ENCODE data around the gene RNASE4. TPM values are rescaled to one million over a fixed set of nuclear protein-coding genes. Genes with fewer than 3 reads are reported as not detected.
A peak's percentile ranks its signal among the peaks of the same experiment; 100 is the strongest.
"Not testable (repeated sequence)": the region's sequence is repeated elsewhere in the genome, so short reads cannot be mapped to it uniquely, and the experiment has no call there.

RNASE4 gene
- total and polyA plus RNA-seq, 10 donors: 0.89 to 19.9 (median 9.1) TPM

- Histone ChIP-seq H3K4me3 (no peak overlapping the region), H3K27ac (peak overlapping the region in 3 of 8 donors; percentile 28 to 75 (median 66)), H3K4me1 (peaks cover 0 to 27% (median 11%) of the 10 kb centered on the region in 6 donors), H3K36me3 (no peaks in the 10 kb centered on the region), H3K27me3 (replicated peaks in 1 of 7) (no peaks in the 10 kb centered on the region), H3K9me3 (no peaks in the 10 kb centered on the region)
- TF ChIP-seq CTCF (IDR thresholded peaks at IDR 0.05 in 8 of 11, conservative IDR thresholded peaks at IDR 0.05 in 3 of 11) (no peak), POLR2AphosphoS5 (IDR thresholded peaks at IDR 0.05) (no peak), POLR2A (IDR thresholded peaks at IDR 0.05) (no peak)
- DNase-seq: no peak
- 53 to 78% (median 75%) methylated on average over 6 of the region's 6 CpGs for WGBS, 5 donors
- intact Hi-C loops (cut with DNase I; ENCODE audit: low total_unique reads): no loop called here
These were observed 49.5 kb downstream of the RNASE4 start for GRCh38 chr14:20733684-20734429.

GRCh38 chr14:20734430-20734806 lies 50.1 kb downstream of the RNASE4 start:
- H3K4me3 ChIP-seq: no peak overlapping the region
- peaks cover 0 to 27% (median 11%) of the 10 kb centered on the region in 6 donors for H3K4me1 ChIP-seq
- H3K36me3 ChIP-seq: no peaks in the 10 kb centered on the region
- intact Hi-C loops (cut with DNase I; ENCODE audit: low total_unique reads): no loop called here
- TF ChIP-seq POLR2AphosphoS5 (IDR thresholded peaks at IDR 0.05) (no peak), POLR2A (IDR thresholded peaks at IDR 0.05) (no peak), CTCF (IDR thresholded peaks at IDR 0.05 in 8 of 11, conservative IDR thresholded peaks at IDR 0.05 in 3 of 11) (no peak)
- WGBS, 5 donors: 45 to 54% (median 49%) methylated on average over 4 of the region's 4 CpGs
- peak overlapping the region in 1 of 8 donors; percentile 28 for H3K27ac ChIP-seq
- no peaks in the 10 kb centered on the region for H3K9me3 ChIP-seq
- DNase-seq: no peak
- no peaks in the 10 kb centered on the region for H3K27me3 ChIP-seq (replicated peaks in 1 of 7)

GRCh38 chr14:20738292-20738691 lies 53.9 kb downstream of the RNASE4 start:
- intact Hi-C loops (cut with DNase I; ENCODE audit: low total_unique reads); H3K27ac ChIP-seq; H3K27me3 ChIP-seq (replicated peaks in 1 of 7); DNase-seq; H3K36me3 ChIP-seq; H3K9me3 ChIP-seq; H3K4me3 ChIP-seq: not testable (repeated sequence)
- WGBS, 5 donors: 90 to 97% (median 95%) methylated on average over 7 of the region's 7 CpGs
- peaks cover 0 to 19% (median 9%) of the 10 kb centered on the region in 6 donors for H3K4me1 ChIP-seq

- Histone ChIP-seq H3K9me3 (no peaks in the 10 kb centered on the region), H3K4me1 (no peaks in the 10 kb centered on the region), H3K4me3 (no peak overlapping the region), H3K27ac (peak overlapping the region in 1 of 8 donors; percentile 26), H3K27me3 (replicated peaks in 1 of 7) (no peaks in the 10 kb centered on the region), H3K36me3 (no peaks in the 10 kb centered on the region)
- TF ChIP-seq POLR2AphosphoS5 (IDR thresholded peaks at IDR 0.05) (no peak), CTCF (IDR thresholded peaks at IDR 0.05 in 8 of 11, conservative IDR thresholded peaks at IDR 0.05 in 3 of 11) (no peak)
- DNase-seq: no peak
- WGBS, 5 donors: 69 to 87% (median 79%) methylated on average over 4 of the region's 4 CpGs
- intact Hi-C loops (cut with DNase I; ENCODE audit: low total_unique reads): no loop called here
These were observed 57.8 kb downstream of the RNASE4 start for GRCh38 chr14:20742132-20742531.
